CD14-positive monocyte (primary cell): ENCODE results near the gene DCN. TPM values are rescaled to one million over a fixed set of nuclear protein-coding genes. Genes with fewer than 3 reads are reported as not detected.

ENCODE experiments used
- DNase-seq, 3 donors: peaks; one replicate each; pipeline ENCODE4 v3.0.0-alpha.2; 2011 to 2022
- H2AFZ ChIP-seq: 2 replicates; pipeline ENCODE4 v1.6.0; 2012; ENCODE audit warnings: mild to moderate bottlenecking, low read depth, low read length, inconsistent platforms; ENCODE audit not compliant: insufficient read depth, poor library complexity, severe bottlenecking
- H3K27ac ChIP-seq, 2 donors: 1 replicate in 1 of 2; 2 replicates in 1 of 2; pipeline ENCODE4 v1.5.1; 2012 to 2013; ENCODE audit warnings: low read length in 2 of 2, control low read depth in 1 of 2, inconsistent platforms in 1 of 2, low read depth in 1 of 2, mild to moderate bottlenecking in 1 of 2
- H3K27me3 ChIP-seq, 2 donors: one replicate each; pipeline versions ENCODE4 v1.6.0 to v1.6.1; 2011 to 2013; ENCODE audit warnings: low read length in 2 of 2; ENCODE audit not compliant: control insufficient read depth in 2 of 2, insufficient read depth in 2 of 2
- H3K36me3 ChIP-seq, 2 donors: replicated peaks in 1 of 2; 1 replicate in 1 of 2; 2 replicates in 1 of 2; pipeline versions ENCODE4 v1.5.1 to v1.6.1; 2012 to 2013; ENCODE audit warnings: low read length in 2 of 2, control low read depth in 1 of 2, inconsistent platforms in 1 of 2, mild to moderate bottlenecking in 1 of 2; ENCODE audit not compliant: insufficient read depth in 2 of 2, control insufficient read depth in 1 of 2
- H3K4me1 ChIP-seq, 2 donors: 1 replicate in 1 of 2; 2 replicates in 1 of 2; pipeline versions ENCODE4 v1.5.1 to v1.6.1; 2012 to 2013; ENCODE audit warnings: low read length in 2 of 2, control low read depth in 1 of 2, inconsistent platforms in 1 of 2, mild to moderate bottlenecking in 1 of 2, moderate library complexity in 1 of 2; ENCODE audit not compliant: insufficient read depth in 2 of 2, control insufficient read depth in 1 of 2
- H3K4me2 ChIP-seq: replicated peaks from 2 replicates; pipeline ENCODE3; 2012; ENCODE audit warnings: low read length, moderate library complexity, mild to moderate bottlenecking; ENCODE audit not compliant: poor library complexity, severe bottlenecking; ENCODE audit errors: extremely low read depth
- H3K4me3 ChIP-seq, 3 experiments: fragments of 200-600 bp in 1 of 3; sonication (generic) in 1 of 3; replicated peaks in 1 of 3; 1 replicate in 2 of 3; 2 replicates in 1 of 3; pipeline ENCODE4 v1.5.1; 2011 to 2013; ENCODE audit warnings: low read length in 3 of 3, mild to moderate bottlenecking in 3 of 3, control low read depth in 2 of 3, low read depth in 2 of 3, inconsistent platforms in 1 of 3, moderate library complexity in 1 of 3
- H3K79me2 ChIP-seq: 2 replicates; pipeline ENCODE4 v1.6.0; 2012; ENCODE audit warnings: mild to moderate bottlenecking, control low read depth, inconsistent platforms, low read length, moderate library complexity; ENCODE audit not compliant: insufficient read depth
- H3K9ac ChIP-seq: 2 replicates; pipeline ENCODE4 v1.6.0; 2017; ENCODE audit warnings: low read length, mild to moderate bottlenecking; ENCODE audit not compliant: insufficient read depth, poor library complexity, severe bottlenecking
- H3K9me3 ChIP-seq, 2 donors: replicated peaks in 1 of 2; 1 replicate in 1 of 2; 2 replicates in 1 of 2; pipeline versions ENCODE4 v1.5.1 to v1.6.1; 2012 to 2013; ENCODE audit warnings: low read length in 2 of 2, control low read depth in 1 of 2; ENCODE audit not compliant: control insufficient read depth in 1 of 2, insufficient read depth in 1 of 2
- H4K20me1 ChIP-seq: 2 replicates; pipeline ENCODE4 v1.6.0; 2012; ENCODE audit warnings: mild to moderate bottlenecking, low read length, control low read depth, moderate library complexity; ENCODE audit not compliant: insufficient read depth
- H3K27ac Mint-ChIP-seq, 7 donors: one replicate each; pipeline ENCODE4 v1.8.0; 2020; ENCODE audit warnings: mild to moderate bottlenecking in 7 of 7, mixed read lengths in 7 of 7, moderate library complexity in 6 of 7, inconsistent platforms in 2 of 7
- H3K27me3 Mint-ChIP-seq, 3 donors: one replicate each; pipeline ENCODE4 v1.8.0; 2021 to 2022; ENCODE audit warnings: low read depth in 3 of 3, mild to moderate bottlenecking in 3 of 3, mixed read lengths in 3 of 3, moderate library complexity in 3 of 3, inconsistent platforms in 1 of 3
- H3K36me3 Mint-ChIP-seq, 2 donors: one replicate each; pipeline ENCODE4 v1.8.0; 2020; ENCODE audit warnings: mixed read lengths in 2 of 2, inconsistent platforms in 1 of 2, mild to moderate bottlenecking in 1 of 2
- H3K4me1 Mint-ChIP-seq: one replicate; pipeline ENCODE4 v1.8.0; 2020; ENCODE audit warnings: mild to moderate bottlenecking, mixed read lengths
- H3K4me3 Mint-ChIP-seq, 2 donors: one replicate each; pipeline ENCODE4 v1.8.0; 2020; ENCODE audit warnings: mild to moderate bottlenecking in 2 of 2, mixed read lengths in 2 of 2, moderate library complexity in 1 of 2
- H3K9me3 Mint-ChIP-seq, 7 donors: one replicate each; pipeline ENCODE4 v1.8.0; 2020 to 2022; ENCODE audit warnings: mixed read lengths in 7 of 7, mild to moderate bottlenecking in 6 of 7, moderate library complexity in 6 of 7, inconsistent platforms in 2 of 7
- WGBS: methylation state at CpG from one replicate; pipeline ENCODE4 v1.1.5; 2013; ENCODE audit warnings: missing lambda C conversion rate; ENCODE audit not compliant: insufficient coverage; 5-methylcytosine and 5-hydroxymethylcytosine counted together
- intact Hi-C, 2 donors: fragments of 100-400 bp; cut with micrococcal nuclease; formaldehyde crosslinking; loops; one replicate each; pipeline versions ENCODE4 v1.15.0 to v1.15.1; 2023
- polyA plus RNA-seq, 3 donors: library from polyadenylated mRNA; depleted of rRNA in 1 of 3; unstranded in 2 of 3; stranded (reverse) in 1 of 3; fragments of 300-500 nt in 2 of 3; fragments of >200 nt in 1 of 3; fragmentation: Illumina TruSeq in 2 of 3; gene quantifications; 1 replicate in 2 of 3; 2 replicates in 1 of 3; pipeline ENCODE4 v1.2.3, GENCODE V29; 2012 to 2021
- TF ChIP-seq, protein P1 (sequence below): fragments of 200-600 bp; IDR thresholded peaks from one replicate; pipeline ENCODE4 v1.8.0; 2022; ENCODE audit warnings: antibody characterized with exemption, mild to moderate bottlenecking

Gene DCN
- polyA plus RNA-seq, 3 donors = not detected

DNA sequence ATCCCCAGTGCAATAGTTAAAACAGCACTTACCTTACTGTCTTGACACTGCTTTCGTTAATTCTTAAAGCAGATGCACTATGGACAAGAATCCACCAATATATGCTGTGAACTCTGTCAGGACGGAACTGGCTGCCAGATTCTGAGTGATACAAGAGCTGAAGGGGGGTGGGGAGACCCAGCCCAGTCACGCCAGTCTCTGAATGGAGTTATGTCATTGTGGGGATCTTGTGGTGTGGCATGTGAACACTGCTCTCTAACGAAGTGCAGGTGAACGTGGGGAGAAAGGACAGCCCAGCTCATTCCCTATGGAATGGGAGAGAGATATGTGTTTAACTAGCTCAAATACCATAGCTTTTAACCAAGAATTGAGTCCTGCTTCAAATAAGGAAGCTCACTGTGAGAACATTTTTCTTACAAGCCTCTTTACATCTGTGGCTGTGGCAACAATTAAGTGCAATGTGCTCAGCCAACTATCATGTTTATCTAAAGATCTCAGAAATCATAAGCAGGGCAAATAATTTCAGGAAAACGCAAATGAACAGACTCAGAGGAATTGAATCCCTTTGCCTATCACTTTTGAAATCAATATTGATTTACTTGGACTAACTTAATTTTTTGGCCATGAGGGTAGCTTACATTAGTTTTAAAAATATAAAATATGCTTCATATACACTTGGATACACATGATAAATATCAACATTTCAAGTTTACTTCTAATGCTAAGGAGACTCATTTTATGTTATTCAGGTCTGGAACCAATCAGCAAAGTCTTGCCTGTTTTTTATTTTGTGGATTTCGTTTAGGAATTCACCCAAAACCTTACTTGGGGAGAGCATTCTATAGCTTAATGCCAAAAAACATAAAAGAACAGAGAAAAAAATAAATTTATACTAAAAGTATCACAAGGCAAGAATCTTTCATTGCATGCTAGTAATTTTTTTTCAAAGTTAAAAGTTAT, 71.0 kb downstream of the DCN start, which contains the start of gene LUM:
LUM (minus strand) TSS at position 129 of the 960 bp plus-strand sequence. CDS start 2,515 bp downstream, outside the sequence.
- Histone ChIP-seq H3K9me3 (no peaks in the 10 kb centered on the region), H2AFZ (no peak within 1 kb of the TSS), H3K4me2 (no peak within 1 kb of the TSS), H3K9ac (no peak within 1 kb of the TSS), H3K4me1 (no peaks in the 10 kb centered on the region), H4K20me1 (no peaks in the 10 kb centered on the region), H3K27me3 (no peaks in the 10 kb centered on the region), H3K79me2 (no peaks in the 10 kb centered on the region), H3K4me3 (no peak within 1 kb of the TSS), H3K36me3 (no peaks in the 10 kb centered on the region), H3K27ac (no peak within 1 kb of the TSS)
- Mint-ChIP-seq H3K27me3 (peaks cover 0 to 3% (median 0%) of the 10 kb centered on the region in 3 donors), H3K4me1 (no peaks in the 10 kb centered on the region), H3K4me3 (no peak within 1 kb of the TSS), H3K27ac (no peak within 1 kb of the TSS), H3K36me3 (no peaks in the 10 kb centered on the region), H3K9me3 (no peaks in the 10 kb centered on the region)
- no peak for DNase-seq
- WGBS = 63% methylated on average over 2 of the region's 7 CpGs
- TF ChIP-seq, protein P1, sequence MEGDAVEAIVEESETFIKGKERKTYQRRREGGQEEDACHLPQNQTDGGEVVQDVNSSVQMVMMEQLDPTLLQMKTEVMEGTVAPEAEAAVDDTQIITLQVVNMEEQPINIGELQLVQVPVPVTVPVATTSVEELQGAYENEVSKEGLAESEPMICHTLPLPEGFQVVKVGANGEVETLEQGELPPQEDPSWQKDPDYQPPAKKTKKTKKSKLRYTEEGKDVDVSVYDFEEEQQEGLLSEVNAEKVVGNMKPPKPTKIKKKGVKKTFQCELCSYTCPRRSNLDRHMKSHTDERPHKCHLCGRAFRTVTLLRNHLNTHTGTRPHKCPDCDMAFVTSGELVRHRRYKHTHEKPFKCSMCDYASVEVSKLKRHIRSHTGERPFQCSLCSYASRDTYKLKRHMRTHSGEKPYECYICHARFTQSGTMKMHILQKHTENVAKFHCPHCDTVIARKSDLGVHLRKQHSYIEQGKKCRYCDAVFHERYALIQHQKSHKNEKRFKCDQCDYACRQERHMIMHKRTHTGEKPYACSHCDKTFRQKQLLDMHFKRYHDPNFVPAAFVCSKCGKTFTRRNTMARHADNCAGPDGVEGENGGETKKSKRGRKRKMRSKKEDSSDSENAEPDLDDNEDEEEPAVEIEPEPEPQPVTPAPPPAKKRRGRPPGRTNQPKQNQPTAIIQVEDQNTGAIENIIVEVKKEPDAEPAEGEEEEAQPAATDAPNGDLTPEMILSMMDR = no peak
- intact Hi-C loops = no loop called here

DNA sequence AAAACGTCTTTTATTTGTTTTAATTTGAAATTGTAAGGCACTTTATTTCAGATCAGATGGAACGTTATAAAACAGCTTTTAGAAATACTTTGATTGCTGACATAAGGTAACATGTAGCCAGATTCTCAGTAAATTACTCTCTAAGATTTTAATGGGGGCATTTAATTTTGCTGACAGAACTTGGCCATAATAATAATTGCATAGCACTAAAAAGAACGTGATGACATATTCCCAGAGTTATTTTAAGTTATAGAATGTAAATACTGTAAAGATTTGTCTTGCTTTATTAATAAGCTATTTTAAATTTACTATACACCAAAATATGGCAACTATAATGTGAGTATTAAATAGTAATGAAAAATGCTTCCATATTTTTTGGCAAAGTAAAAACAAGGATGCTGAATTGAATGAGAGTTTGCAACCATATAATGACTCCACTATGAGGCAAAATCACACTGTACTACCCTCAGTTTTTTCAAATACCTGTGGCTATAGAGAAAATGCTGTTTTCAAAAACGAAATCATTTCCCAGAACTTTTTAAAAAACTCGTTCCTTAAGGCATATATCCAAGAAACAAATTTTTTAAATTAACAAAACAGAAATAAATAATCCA, 72.2 kb downstream of the DCN start:
- no peaks in the 10 kb centered on the region for H3K27me3 ChIP-seq
- no peak overlapping the region for H3K9ac ChIP-seq
- Mint-ChIP-seq H3K36me3 (no peaks in the 10 kb centered on the region), H3K27me3 (peaks cover 0 to 3% (median 0%) of the 10 kb centered on the region in 3 donors), H3K9me3 (no peaks in the 10 kb centered on the region), H3K4me3 (no peak overlapping the region), H3K27ac (no peak overlapping the region), H3K4me1 (no peaks in the 10 kb centered on the region)
- H2AFZ ChIP-seq = no peak overlapping the region
- TF ChIP-seq, protein P1 = no peak
- H3K4me1 ChIP-seq = no peaks in the 10 kb centered on the region
- no peak for DNase-seq
- no peaks in the 10 kb centered on the region for H3K79me2 ChIP-seq
- no peak overlapping the region for H3K4me2 ChIP-seq
- H3K27ac ChIP-seq = no peak overlapping the region
- no CpG with 5 or more reads among the region's 5 CpGs for WGBS
- no peaks in the 10 kb centered on the region for H3K36me3 ChIP-seq
- H4K20me1 ChIP-seq = no peaks in the 10 kb centered on the region
- no peak overlapping the region for H3K4me3 ChIP-seq
- intact Hi-C loops = no loop called here
- H3K9me3 ChIP-seq = no peaks in the 10 kb centered on the region
